ENCODE results near the gene RSPRY1.
"Not testable (repeated sequence)": the region's sequence is repeated elsewhere in the genome, so short reads cannot be mapped to it uniquely, and the experiment has no call there.

The RSPRY1 gene

GRCh38 chr16:57185446-57185944, 634 bp upstream of the RSPRY1 start:
- DNase-seq (ENCODE audit: low read depth): peak; percentile 84
- H3K4me3 ChIP-seq (ENCODE audit: control insufficient read depth, low read depth, low read length): peak overlapping the region; percentile 90
- TF ChIP-seq CTCF (conservative IDR thresholded peaks at IDR 0.05; ENCODE audit: control insufficient read depth, insufficient read depth, low read depth, low read length): no peak

DNA sequence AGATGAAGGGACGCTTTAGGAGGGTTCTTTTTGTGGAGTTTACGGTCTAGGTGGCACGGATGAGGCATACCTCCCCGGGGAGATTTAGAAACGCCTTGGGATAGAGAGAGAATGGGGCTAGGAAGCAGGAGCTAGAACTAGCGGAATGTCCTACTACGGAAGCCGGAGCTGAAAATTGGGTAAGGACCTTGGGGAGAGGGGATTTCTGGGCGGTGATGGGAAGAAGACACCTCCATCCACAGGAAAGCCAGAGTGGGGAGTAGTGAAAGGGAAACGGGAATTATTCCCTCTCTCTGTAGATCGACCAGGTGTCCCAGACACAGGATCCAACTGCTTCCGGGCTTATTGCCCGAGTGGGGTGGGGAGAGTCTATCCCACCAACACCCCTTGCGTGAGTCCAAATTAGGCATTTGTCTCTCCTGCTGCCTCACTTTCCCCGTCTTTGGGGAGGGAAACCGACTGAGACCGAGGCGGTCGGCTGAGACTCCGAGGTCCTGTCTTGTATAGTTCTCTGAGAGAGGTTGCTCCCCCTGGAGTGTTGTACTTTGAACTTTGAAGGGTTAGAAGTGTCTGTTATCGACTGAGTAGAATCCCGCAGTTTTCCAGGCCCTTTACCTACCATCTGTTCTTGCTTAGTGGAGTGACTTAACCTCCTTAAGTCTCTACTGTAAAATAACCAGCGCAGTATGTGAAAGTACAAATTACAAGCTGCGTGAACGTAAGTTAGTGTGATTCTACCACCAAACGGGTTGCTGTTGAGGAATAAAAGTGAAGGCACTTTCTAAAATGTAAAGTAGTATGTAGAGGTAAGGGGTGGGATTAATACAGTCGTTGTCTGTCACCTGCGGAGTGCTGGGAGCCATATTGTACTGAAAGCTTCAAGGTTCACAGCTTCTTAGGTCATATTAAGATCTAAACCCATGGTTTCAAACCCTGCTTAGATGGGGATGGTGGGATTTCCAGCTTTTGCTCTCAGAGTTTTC, 1.0 kb downstream of the RSPRY1 start:
- peak; percentile 56 for DNase-seq (ENCODE audit: low read depth)
- H3K4me3 ChIP-seq (ENCODE audit: control insufficient read depth, low read depth, low read length): peak overlapping the region; percentile 95
- no peak for TF ChIP-seq CTCF (conservative IDR thresholded peaks at IDR 0.05; ENCODE audit: control insufficient read depth, insufficient read depth, low read depth, low read length)

DNA sequence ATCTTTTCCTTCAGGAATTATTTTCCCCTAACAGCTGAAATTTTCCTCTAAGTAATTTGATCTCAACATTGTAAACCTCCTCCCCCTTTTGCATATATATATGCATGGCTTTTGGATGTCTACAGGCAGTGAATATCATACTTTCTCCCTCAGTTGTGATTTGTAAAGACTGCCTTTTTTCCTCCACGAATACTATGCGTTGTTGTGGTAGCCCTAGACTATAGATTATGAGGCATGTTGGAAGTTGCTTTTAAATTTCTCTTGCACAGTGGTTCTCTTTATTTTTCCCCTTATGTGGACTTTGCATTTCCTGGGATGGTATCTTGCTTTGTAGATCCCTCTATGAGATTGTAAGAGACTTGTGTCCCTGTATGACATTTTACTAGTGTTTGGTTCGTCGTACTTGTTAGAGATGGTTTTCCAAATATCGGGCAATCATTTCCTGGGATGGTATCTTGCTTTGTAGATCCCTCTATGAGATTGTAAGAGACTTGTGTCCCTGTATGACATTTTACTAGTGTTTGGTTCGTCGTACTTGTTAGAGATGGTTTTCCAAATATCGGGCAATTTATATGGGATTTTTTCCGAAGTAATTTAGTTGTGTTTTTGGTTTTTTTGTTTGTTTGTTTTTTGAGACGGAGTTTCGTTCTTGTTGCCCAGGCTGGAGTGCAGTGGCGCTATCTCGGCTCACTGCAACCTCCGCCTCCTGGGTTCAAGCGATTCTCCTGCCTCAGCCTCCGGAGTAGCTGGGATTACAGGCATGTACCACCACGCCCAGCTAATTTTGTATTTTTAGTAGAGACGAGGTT, 2.0 kb downstream of the RSPRY1 start:
- peak overlapping the region; percentile 95 for H3K4me3 ChIP-seq (ENCODE audit: control insufficient read depth, low read depth, low read length)
- not testable (repeated sequence) for DNase-seq (ENCODE audit: low read depth)

GRCh38 chr16:57188711-57189002, 2.5 kb downstream of the RSPRY1 start:
- H3K4me3 ChIP-seq (ENCODE audit: control insufficient read depth, low read depth, low read length): no peak overlapping the region
- TF ChIP-seq CTCF (conservative IDR thresholded peaks at IDR 0.05; ENCODE audit: control insufficient read depth, insufficient read depth, low read depth, low read length): no peak

DNA sequence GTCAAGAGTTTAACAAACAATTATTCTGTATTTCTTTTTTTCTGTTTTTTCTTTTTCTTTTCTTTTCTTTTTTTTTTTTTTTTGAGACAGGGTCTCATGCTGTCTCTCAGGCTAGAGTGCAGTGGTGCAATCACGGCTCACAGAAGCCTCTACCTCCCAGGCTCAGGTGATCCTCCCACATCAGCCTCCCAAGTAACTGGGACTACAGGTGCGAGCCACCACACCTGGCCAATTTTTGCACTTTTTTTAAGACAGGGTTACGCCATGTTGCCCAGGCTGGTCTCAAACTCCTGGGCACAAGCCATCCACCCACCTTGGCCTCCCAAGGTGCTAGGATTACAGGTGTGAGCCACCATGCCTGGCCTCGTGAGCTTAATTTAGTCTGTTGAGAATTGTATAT, 3.4 kb downstream of the RSPRY1 start:
- not testable (repeated sequence) for DNase-seq (ENCODE audit: low read depth); H3K4me3 ChIP-seq (ENCODE audit: control insufficient read depth, low read depth, low read length)

More at GRCh38 chr16:57188711-57189002, 2.5 kb downstream of the RSPRY1 start:
- no peak for DNase-seq (ENCODE audit: low read depth)

DNA sequence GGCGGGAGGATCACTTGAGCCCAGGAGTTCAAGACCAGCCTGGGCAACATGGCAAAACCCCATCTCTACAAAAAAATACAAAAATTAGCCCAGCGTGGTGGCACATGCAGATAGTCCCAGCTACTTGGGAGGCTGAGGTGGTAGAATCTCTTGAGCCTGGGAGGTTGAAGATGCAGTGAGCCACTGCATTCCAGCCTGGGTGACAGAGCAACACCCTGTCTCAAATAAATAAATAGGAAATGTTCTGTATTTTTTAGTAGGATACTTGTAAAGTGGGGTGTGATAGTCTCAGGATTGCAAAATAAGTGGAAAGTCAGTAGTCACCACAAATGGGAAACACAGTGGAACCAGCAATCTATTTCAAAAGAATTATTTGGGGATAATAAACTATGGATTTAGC, 4.0 kb downstream of the RSPRY1 start:
- no peak for TF ChIP-seq CTCF (conservative IDR thresholded peaks at IDR 0.05; ENCODE audit: control insufficient read depth, insufficient read depth, low read depth, low read length)
- no peak overlapping the region for H3K4me3 ChIP-seq (ENCODE audit: control insufficient read depth, low read depth, low read length)
- DNase-seq (ENCODE audit: low read depth): no peak

DNA sequence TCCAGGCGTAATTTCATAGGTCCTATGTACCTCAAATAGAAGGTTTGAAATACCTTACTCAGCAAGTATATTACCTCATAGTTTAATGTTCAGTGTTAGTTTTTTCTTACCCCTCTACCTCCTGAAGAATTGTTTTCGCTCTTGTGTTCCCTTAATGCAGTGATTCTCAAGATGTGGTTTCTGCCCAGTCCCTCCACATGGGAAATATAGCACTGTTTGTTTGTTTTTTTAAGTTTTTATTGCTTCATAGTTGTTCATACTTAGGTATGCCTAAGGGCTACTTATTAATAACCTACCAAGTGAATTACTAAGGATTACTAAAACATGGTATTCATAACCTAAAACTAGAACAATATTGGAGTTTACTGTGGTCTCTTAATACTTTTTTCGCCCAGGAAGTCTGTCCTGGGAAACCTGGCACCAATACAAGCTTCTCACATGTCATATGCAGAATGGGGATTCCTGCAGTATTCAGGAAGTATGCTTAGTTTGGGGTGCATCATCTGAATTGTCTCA, 5.0 kb downstream of the RSPRY1 start:
- peak; percentile 82 for DNase-seq (ENCODE audit: low read depth)
- no peak for TF ChIP-seq CTCF (conservative IDR thresholded peaks at IDR 0.05; ENCODE audit: control insufficient read depth, insufficient read depth, low read depth, low read length)
- no peak overlapping the region for H3K4me3 ChIP-seq (ENCODE audit: control insufficient read depth, low read depth, low read length)

All from fibroblast of mammary gland (primary cell).